HG03520 (cell line): Measurements from ENCODE around the gene ALDH1B1.
"Not testable (repeated sequence)": the region's sequence is repeated elsewhere in the genome, so short reads cannot be mapped to it uniquely, and the experiment has no call there.

Source experiments
- ATAC-seq: cut with Tn5 transposase; IDR thresholded peaks from one replicate; pipeline ENCODE4 v1.9.1; 2021; ENCODE audit warnings: mild to moderate bottlenecking, moderate library complexity; ENCODE audit not compliant: unreplicated experiment

The ALDH1B1 gene

GRCh38 chr9:38385896-38386295 is 6.6 kb upstream of the ALDH1B1 start:
- no peak for ATAC-seq

- no peak for ATAC-seq
These were observed 6.1 kb upstream of the ALDH1B1 start for GRCh38 chr9:38386319-38386895.

- ATAC-seq: no peak
These were observed 5.4 kb upstream of the ALDH1B1 start for GRCh38 chr9:38387066-38387465.

GRCh38 chr9:38387751-38388150 is 4.8 kb upstream of the ALDH1B1 start:
- ATAC-seq: no peak

GRCh38 chr9:38388283-38389223 is 3.9 kb upstream of the ALDH1B1 start:
- no peak for ATAC-seq

GRCh38 chr9:38389313-38389712 is 3.2 kb upstream of the ALDH1B1 start:
- ATAC-seq: no peak

GRCh38 chr9:38390442-38390841 is 2.1 kb upstream of the ALDH1B1 start:
- no peak for ATAC-seq

- no peak for ATAC-seq
These were observed 1.7 kb upstream of the ALDH1B1 start for GRCh38 chr9:38390851-38391250.

- ATAC-seq: no peak
These were observed 1.0 kb upstream of the ALDH1B1 start for GRCh38 chr9:38391278-38392118.

GRCh38 chr9:38393128-38393796 is 760 bp downstream of the ALDH1B1 start:
- no peak for ATAC-seq

- no peak for ATAC-seq
These were observed 1.9 kb downstream of the ALDH1B1 start for GRCh38 chr9:38394416-38394815.

GRCh38 chr9:38395653-38396370 is 3.3 kb downstream of the ALDH1B1 start:
- ATAC-seq: no peak

- ATAC-seq: no peak
These were observed 3.8 kb downstream of the ALDH1B1 start for GRCh38 chr9:38396371-38396671.

GRCh38 chr9:38399191-38399590 is 6.7 kb downstream of the ALDH1B1 start:
- ATAC-seq: not testable (repeated sequence)

GRCh38 chr9:38401994-38402393 is 9.5 kb downstream of the ALDH1B1 start:
- ATAC-seq: no peak

GRCh38 chr9:38404314-38404713 is 11.8 kb downstream of the ALDH1B1 start:
- ATAC-seq: no peak

- ATAC-seq: no peak
These were observed 13.3 kb downstream of the ALDH1B1 start for GRCh38 chr9:38405785-38406184.

- no peak for ATAC-seq
These were observed 14.1 kb downstream of the ALDH1B1 start for GRCh38 chr9:38406476-38407186.

- no peak for ATAC-seq
These were observed 16.2 kb downstream of the ALDH1B1 start for GRCh38 chr9:38408719-38409118.

- ATAC-seq: no peak
These were observed 20.2 kb downstream of the ALDH1B1 start for GRCh38 chr9:38412751-38413150.
